ENCODE measurements around the gene PROSER3. TPM values are rescaled to one million over a fixed set of nuclear protein-coding genes. Genes with fewer than 3 reads are reported as not detected.

The PROSER3 gene
- total and polyA plus RNA-seq, 2 of the 13 experiments (the other 11 are each of a cell fraction or from before 2014, with no cell fraction given) = 5.1 to 5.7 TPM

DNA sequence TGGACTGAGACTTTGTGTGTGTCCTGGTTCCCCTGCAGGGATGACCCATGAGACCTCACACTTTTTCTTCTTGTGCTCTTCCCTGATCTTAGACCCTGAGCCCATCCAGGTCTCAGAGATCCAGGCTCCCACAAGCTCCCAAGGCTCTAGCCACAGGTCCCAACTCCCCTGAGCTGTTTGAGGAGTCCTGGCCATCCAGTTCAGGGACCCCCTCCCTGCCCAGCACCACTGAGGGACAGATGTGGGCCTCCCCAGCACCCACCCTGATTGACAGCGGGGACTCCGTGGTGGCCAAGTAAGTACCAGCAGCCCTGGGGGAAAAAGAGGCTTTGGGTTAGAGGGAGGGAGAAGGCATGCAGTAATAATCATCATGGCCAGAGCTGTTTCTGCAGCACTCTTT, 1.7 kb downstream of the PROSER3 start (continued):
- TF ChIP-seq MAZ (IDR thresholded peaks at IDR 0.05; ENCODE audit: borderline replicate concordance, low read depth, low read length) (no peak), MAZ (CRISPR knock-in tag; IDR thresholded peaks at IDR 0.05; ENCODE audit: low read depth) (no peak), NFYB (CRISPR knock-in tag; IDR thresholded peaks at IDR 0.05) (no peak), ZNF501 (CRISPR knock-in tag; IDR thresholded peaks at IDR 0.05) (no peak), TCF7 (IDR thresholded peaks at IDR 0.05; ENCODE audit: low read depth) (no peak), ZBTB20 (CRISPR knock-in tag; IDR thresholded peaks at IDR 0.05; ENCODE audit: borderline replicate concordance, low read depth) (no peak)

GRCh38 chr19:35760711-35761349, 2.9 kb downstream of the PROSER3 start:
- no peak overlapping the region for H3K27ac ChIP-seq (ENCODE audit: extremely low read length, insufficient read depth, low read length)
- DNase-seq (ENCODE audit: low spot score) (no peak), FAIRE-seq (no peak), ATAC-seq (no peak)
- TF ChIP-seq BCLAF1 (IDR thresholded peaks at IDR 0.05) (no peak), BRF2 (CRISPR knock-in tag; IDR thresholded peaks at IDR 0.05) (no peak), ZNF564 (CRISPR knock-in tag; IDR thresholded peaks at IDR 0.05) (no peak), ZNF7 (CRISPR knock-in tag; IDR thresholded peaks at IDR 0.05) (no peak), ZNF12 (CRISPR knock-in tag; IDR thresholded peaks at IDR 0.05) (peak; percentile 97), FLYWCH1 (CRISPR knock-in tag; IDR thresholded peaks at IDR 0.05) (no peak)
- TF ChIP-seq, protein P1, sequence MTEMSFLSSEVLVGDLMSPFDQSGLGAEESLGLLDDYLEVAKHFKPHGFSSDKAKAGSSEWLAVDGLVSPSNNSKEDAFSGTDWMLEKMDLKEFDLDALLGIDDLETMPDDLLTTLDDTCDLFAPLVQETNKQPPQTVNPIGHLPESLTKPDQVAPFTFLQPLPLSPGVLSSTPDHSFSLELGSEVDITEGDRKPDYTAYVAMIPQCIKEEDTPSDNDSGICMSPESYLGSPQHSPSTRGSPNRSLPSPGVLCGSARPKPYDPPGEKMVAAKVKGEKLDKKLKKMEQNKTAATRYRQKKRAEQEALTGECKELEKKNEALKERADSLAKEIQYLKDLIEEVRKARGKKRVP (CRISPR knock-in tag; IDR thresholded peaks at IDR 0.05) = no peak
- H3K36me3 ChIP-seq (replicated peaks in 1 of 2; ENCODE audit: control insufficient read depth in 1 of 2, insufficient read depth in 2 of 2, low read length in 2 of 2) = peaks cover 4 to 24% of the 10 kb centered on the region in 2 experiments; a peak in 4 of 5 replicates
- peaks cover 20% of the 10 kb centered on the region for H3K4me1 ChIP-seq (ENCODE audit: insufficient read depth, low read length)
- no peak overlapping the region for H2AFZ ChIP-seq (ENCODE audit: low read length)
- in situ Hi-C loops (cut with HindIII; ENCODE audit: extremely low pct_ligation_motif_present, low pct_unique_long_range_greater_than_20kb) = no loop called here
- WGBS (ENCODE audit: low lambda C conversion rate) = 100% methylated on average over 4 of the region's 4 CpGs
- intact Hi-C loops (cut with micrococcal nuclease; ENCODE audit: unreplicated experiment) = no loop called here
- peaks cover 6% of the 10 kb centered on the region for H3K79me2 ChIP-seq (ENCODE audit: insufficient read depth, low read length)
- BruUV-seq (replicated peaks) = no TSS peak
- ChIA-PET CTCF (ENCODE audit: low intra/inter-chr PET ratio, low total read pairs) (no interaction called here), POLR2A (interaction anchor here (1.0 kb wide), 1 partner anchor 13 kb away, joined by 3 read pairs; the partner anchor contains the start of gene LIN37)
- H3K4me3 ChIP-seq (replicated peaks in 1 of 3; ENCODE audit: insufficient read depth in 1 of 3, low read depth in 2 of 3, low read length in 3 of 3) = no peak overlapping the region
- no peaks in the 10 kb centered on the region for H3K9me3 ChIP-seq (ENCODE audit: low read length)
- H3K27me3 ChIP-seq (ENCODE audit: control insufficient read depth in 1 of 2, insufficient read depth in 2 of 2, low read length in 2 of 2) = no peaks in the 10 kb centered on the region
- no peaks in the 10 kb centered on the region for H4K20me1 ChIP-seq (ENCODE audit: insufficient read depth, low read length)
- H3K9ac ChIP-seq (ENCODE audit: insufficient read depth, low read depth, low read length) = no peak overlapping the region
- H3K4me2 ChIP-seq (ENCODE audit: low read depth, low read length) = no peak overlapping the region

Measured in HepG2 (cell line).